Heart right ventricle (tissue), 16 donors: Measurements from ENCODE around the gene ATG4C. TPM values are rescaled to one million over a fixed set of nuclear protein-coding genes. Genes with fewer than 3 reads are reported as not detected.

Experiments used
- ATAC-seq, 8 donors: fragments of 200-7000 bp; cut with Tn5 transposase; one replicate each; pipeline ENCODE4 v1.9.1; 2020; ENCODE audit warnings: mild to moderate bottlenecking in 8 of 8, moderate library complexity in 8 of 8, moderate number of reproducible peaks in 1 of 8
- DNase-seq, 2 donors: peaks; one replicate each; pipeline ENCODE4 v3.0.0-alpha.2; 2020
- H3K27ac ChIP-seq, 10 donors: fragments of 200-600 bp; sonication (generic) in 2 of 10; one replicate each; pipeline versions ENCODE4 v1.5.0 to v1.8.0; 2020 to 2022; ENCODE audit warnings: mild to moderate bottlenecking in 3 of 10
- H3K27me3 ChIP-seq, 7 donors: fragments of 200-600 bp; one replicate each; pipeline ENCODE4 v1.8.0; 2021 to 2022; ENCODE audit warnings: mild to moderate bottlenecking in 2 of 7
- H3K36me3 ChIP-seq, 9 donors: fragments of 200-600 bp; sonication (generic) in 1 of 9; one replicate each; pipeline versions ENCODE4 v1.5.0 to v1.8.0; 2020 to 2022; ENCODE audit warnings: mild to moderate bottlenecking in 2 of 9
- H3K4me1 ChIP-seq, 9 donors: fragments of 200-600 bp; sonication (generic) in 1 of 9; one replicate each; pipeline versions ENCODE4 v1.5.0 to v1.8.0; 2020 to 2022; ENCODE audit warnings: mild to moderate bottlenecking in 4 of 9
- H3K4me3 ChIP-seq, 10 donors: fragments of 200-600 bp; sonication (generic) in 2 of 10; one replicate each; pipeline versions ENCODE4 v1.5.0 to v1.8.0; 2020 to 2022; ENCODE audit warnings: mild to moderate bottlenecking in 7 of 10, moderate library complexity in 2 of 10
- H3K9me3 ChIP-seq, 11 donors: fragments of 200-600 bp in 10 of 11; sonication (generic) in 2 of 11; one replicate each; pipeline versions ENCODE4 v1.5.0 to v1.8.0; 2013 to 2022; ENCODE audit warnings: mild to moderate bottlenecking in 2 of 11, control low read depth in 1 of 11, moderate library complexity in 1 of 11
- CTCF ChIP-seq, 9 donors: fragments of 200-600 bp; sonication (generic) in 2 of 9; IDR thresholded peaks; one replicate each; pipeline versions ENCODE4 v1.5.0 to v1.8.0; 2021 to 2022; ENCODE audit warnings: antibody characterized with exemption in 9 of 9, mild to moderate bottlenecking in 5 of 9, moderate library complexity in 1 of 9
- WGBS, 2 donors: extraction: QIAGEN DNeasy Blood & Tissue Kit; methylation state at CpG; one replicate each; pipeline ENCODE4 v1.1.7; 2013; ENCODE audit warnings: inconsistent platforms in 1 of 2; 5-methylcytosine and 5-hydroxymethylcytosine counted together
- intact Hi-C, 10 donors: fragments of 100-400 bp; cut with DNase I; formaldehyde crosslinking; loops; one replicate each; pipeline versions ENCODE4 v1.11.1 to v1.14.2; 2022
- polyA plus RNA-seq, 2 donors: library from polyadenylated mRNA; stranded (reverse); fragments of 200-250 nt; gene quantifications; one replicate each; pipeline ENCODE4 v1.2.3, GENCODE V29; 2013
- total RNA-seq, 10 donors: library from RNA; stranded (reverse); fragmentation: NEBNext Ultra II Directional in 3 of 10; extraction: Animal tissue kit (Norgen Biotek cat#: 25700) in 3 of 10; gene quantifications; one replicate each; pipeline versions ENCODE4 v1.2.1 to v1.2.4, GENCODE V29; 2021 to 2023
- donor health status: Arrhythmogenic right ventricular cardiomyopathy.
- donor health status: ischemic (EF 13 %, LVEDD 7.1; RV severe dilation, severe dysfunction).
- donor health status: healthy with polysubstance abuse.
- donor health status: DM: no; HTN: yes; CAD: no.
- donor health status: DM: no; HTN: no; CAD: no.
- donor health status: ischemic (EF 25% LVEDD 6.9; RV normal size, moderate dysfunction).
- donor health status: ischemic (EF 25% LVEDD 5.7; RV mildly dilated, moderate dysfunction).
- donor health status: healthy.
- donor health status: DM: yes; HTN: yes; CAD: no.
- donor health status: Ischemic cardiomyopathy.
- donor health status: ischemic (EF 35%, LVEDD 5.7; RV mildly dilated, moderate dysfunction).
- donor health status: nonischemic (EF 11% LVEDD 7.7; RV severe dilation, severe dysfunction).
- donor health status: DM: yes; HTN: yes; CAD: no.
- donor health status: PGD.
- donor health status: ischemic (EF 29% LVEDD 5.4; RV normal size, mild dysfunction).
- donor health status: nonischemic (EF 23%, LVEDD 6.1; RV moderate dilation, normal function).

ATG4C gene
- total and polyA plus RNA-seq, 12 donors = 4.2 to 17.9 (median 8.7) TPM

DNA sequence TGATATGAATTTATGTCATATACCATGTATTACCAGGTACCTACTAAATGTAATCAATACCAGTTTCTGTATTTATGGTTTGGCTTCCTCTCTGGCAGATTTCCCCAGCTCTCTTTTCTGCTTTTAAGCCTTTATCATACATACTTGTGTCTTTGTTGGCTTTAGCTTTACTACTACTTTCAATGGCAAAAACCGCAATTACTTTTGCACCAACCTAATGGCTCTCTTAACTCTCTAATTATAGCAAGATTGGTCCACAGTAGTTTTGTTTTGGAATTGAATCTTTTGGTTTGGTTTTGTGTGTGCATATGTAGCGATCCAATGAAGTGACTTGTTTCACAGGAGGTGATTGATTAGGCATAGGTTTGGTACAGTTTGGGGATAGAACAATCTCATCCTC, 93.6 kb downstream of the ATG4C start:
- no peak for DNase-seq
- no peak overlapping the region for H3K27ac ChIP-seq
- H3K27me3 ChIP-seq = peaks cover 0 to 48% (median 0%) of the 10 kb centered on the region in 7 donors
- TF ChIP-seq CTCF (IDR thresholded peaks at IDR 0.05) = no peak
- H3K36me3 ChIP-seq = no peaks in the 10 kb centered on the region
- no peaks in the 10 kb centered on the region for H3K4me1 ChIP-seq
- H3K9me3 ChIP-seq = peaks cover 0 to 11% (median 0%) of the 10 kb centered on the region in 11 donors
- ATAC-seq = no peak
- intact Hi-C loops = no loop called here
- WGBS, 2 donors = 91 to 94% methylated on average over 2 of the region's 2 CpGs
- no peak overlapping the region for H3K4me3 ChIP-seq

- H3K4me1 ChIP-seq = no peaks in the 10 kb centered on the region
- ATAC-seq (no peak), DNase-seq (no peak)
- intact Hi-C loops = no loop called here
- no peaks in the 10 kb centered on the region for H3K36me3 ChIP-seq
- H3K27me3 ChIP-seq = peaks cover 0 to 61% (median 2%) of the 10 kb centered on the region in 7 donors
- H3K4me3 ChIP-seq = no peak overlapping the region
- TF ChIP-seq CTCF (IDR thresholded peaks at IDR 0.05) = no peak
- WGBS, 2 donors = 88 to 98% methylated on average over 1 of the region's 1 CpG
- peaks cover 0 to 11% (median 0%) of the 10 kb centered on the region in 11 donors for H3K9me3 ChIP-seq
- no peak overlapping the region for H3K27ac ChIP-seq
These were observed 96.0 kb downstream of the ATG4C start for GRCh38 chr1:62879962-62880361.

- no peak overlapping the region for H3K27ac ChIP-seq
- ATAC-seq (no peak), DNase-seq (no peak)
- intact Hi-C loops = no loop called here
- H3K27me3 ChIP-seq = peaks cover 0 to 63% (median 14%) of the 10 kb centered on the region in 7 donors
- peaks cover 0 to 11% (median 0%) of the 10 kb centered on the region in 11 donors for H3K9me3 ChIP-seq
- H3K4me3 ChIP-seq = no peak overlapping the region
- WGBS, 2 donors = 63 to 65% methylated on average over 10 of the region's 10 CpGs
- TF ChIP-seq CTCF (IDR thresholded peaks at IDR 0.05) = no peak
- no peaks in the 10 kb centered on the region for H3K36me3 ChIP-seq
- H3K4me1 ChIP-seq = no peaks in the 10 kb centered on the region
These were observed 98.5 kb downstream of the ATG4C start for GRCh38 chr1:62882201-62883104.

- no peak overlapping the region for H3K4me3 ChIP-seq
- H3K9me3 ChIP-seq = peaks cover 0 to 11% (median 0%) of the 10 kb centered on the region in 11 donors
- H3K27ac ChIP-seq = no peak overlapping the region
- ATAC-seq (no peak), DNase-seq (no peak)
- peaks cover 0 to 62% (median 10%) of the 10 kb centered on the region in 7 donors for H3K27me3 ChIP-seq
- intact Hi-C loops = no loop called here
- H3K36me3 ChIP-seq = no peaks in the 10 kb centered on the region
- TF ChIP-seq CTCF (IDR thresholded peaks at IDR 0.05) = no peak
- no peaks in the 10 kb centered on the region for H3K4me1 ChIP-seq
These were observed 100.3 kb downstream of the ATG4C start for GRCh38 chr1:62884156-62884740.
